ENCODE measurements around the gene PODN.

GRCh38 chr1:53026254-53026653 lies 35.8 kb upstream of the PODN start:
- TF ChIP-seq POLR2AphosphoS5 (IDR thresholded peaks at IDR 0.05) (no peak), POLR2A (IDR thresholded peaks at IDR 0.05) (no peak), CTCF (IDR thresholded peaks at IDR 0.05 in 8 of 11, conservative IDR thresholded peaks at IDR 0.05 in 3 of 11) (no peak)
